Common myeloid progenitor, CD34-positive (primary cell): ENCODE results near the gene MAMLD1.

Experiments used
- CTCF ChIA-PET: fragments of 350-600 bp; sonication (Branson Sonifier 250); formaldehyde crosslinking; loops from one replicate; lab custom pipeline; 2021; ENCODE audit warnings: antibody characterized with exemption; lab: Charles Lee
- POLR2A ChIA-PET: fragments of 350-600 bp; sonication (Branson Sonifier 250); formaldehyde crosslinking; loops from one replicate; lab custom pipeline; 2021; ENCODE audit warnings: antibody characterized with exemption; lab: Charles Lee
- DNase-seq, 3 donors: peaks; one replicate each; pipeline versions ENCODE4 v3.0.0 to v3.0.0-alpha.2; 2013
- H3K27ac ChIP-seq, 2 experiments: 1 replicate in 1 of 2; 2 replicates in 1 of 2; pipeline ENCODE4 v1.7.0; 2013; ENCODE audit warnings: inconsistent platforms in 2 of 2, low read length in 2 of 2, mild to moderate bottlenecking in 2 of 2, low read depth in 1 of 2, moderate library complexity in 1 of 2; ENCODE audit not compliant: severe bottlenecking in 2 of 2, insufficient read depth in 1 of 2, poor library complexity in 1 of 2
- H3K27me3 ChIP-seq, 5 experiments: replicated peaks in 2 of 5; 1 replicate in 3 of 5; 2 replicates in 2 of 5; pipeline versions ENCODE4 v1.6.1 to v1.7.0; 2013; ENCODE audit warnings: low read length in 4 of 5, mild to moderate bottlenecking in 2 of 5, moderate library complexity in 2 of 5, inconsistent platforms in 1 of 5; ENCODE audit not compliant: insufficient read depth in 5 of 5, control insufficient read depth in 4 of 5
- H3K36me3 ChIP-seq, 4 experiments: 1 replicate in 2 of 4; 2 replicates in 2 of 4; pipeline versions ENCODE4 v1.6.1 to v1.7.0; 2013; ENCODE audit warnings: low read length in 3 of 4, control low read depth in 1 of 4, mild to moderate bottlenecking in 1 of 4; ENCODE audit not compliant: control insufficient read depth in 4 of 4, insufficient read depth in 4 of 4
- H3K4me1 ChIP-seq, 4 experiments: 1 replicate in 3 of 4; 2 replicates in 1 of 4; pipeline versions ENCODE4 v1.6.1 to v1.7.1; 2013; ENCODE audit warnings: low read length in 3 of 4, mild to moderate bottlenecking in 3 of 4, control low read depth in 1 of 4, inconsistent platforms in 1 of 4, moderate library complexity in 1 of 4; ENCODE audit not compliant: control insufficient read depth in 4 of 4, insufficient read depth in 4 of 4; ENCODE audit errors: control extremely low read depth in 1 of 4
- H3K4me3 ChIP-seq, 7 experiments: 1 replicate in 4 of 7; 2 replicates in 3 of 7; pipeline versions ENCODE4 v1.5.1 to v1.7.0; 2013; ENCODE audit warnings: mild to moderate bottlenecking in 7 of 7, low read length in 6 of 7, moderate library complexity in 6 of 7, inconsistent platforms in 2 of 7, low read depth in 2 of 7, control low read depth in 1 of 7; ENCODE audit not compliant: insufficient read depth in 4 of 7, control insufficient read depth in 1 of 7; ENCODE audit errors: extremely low read depth in 1 of 7
- H3K9me3 ChIP-seq, 5 experiments: 1 replicate in 4 of 5; 2 replicates in 1 of 5; pipeline versions ENCODE4 v1.6.1 to v1.7.1; 2013; ENCODE audit warnings: low read length in 4 of 5, mild to moderate bottlenecking in 2 of 5, inconsistent platforms in 1 of 5, low read depth in 1 of 5, moderate library complexity in 1 of 5; ENCODE audit not compliant: control insufficient read depth in 4 of 5, insufficient read depth in 2 of 5; ENCODE audit errors: control extremely low read depth in 1 of 5
- WGBS: methylation state at CpG from one replicate; pipeline ENCODE4 v1.1.5; 2013; ENCODE audit not compliant: insufficient coverage; 5-methylcytosine and 5-hydroxymethylcytosine counted together

Gene MAMLD1

GRCh38 chrX:150454508-150455214 is 91.5 kb downstream of the MAMLD1 start:
- Histone ChIP-seq H3K36me3 (no peaks in the 10 kb centered on the region), H3K4me1 (peaks cover 0 to 32% (median 6%) of the 10 kb centered on the region in 4 experiments), H3K4me3 (no peak overlapping the region), H3K9me3 (no peaks in the 10 kb centered on the region), H3K27me3 (peaks cover 0 to 3% (median 0%) of the 10 kb centered on the region in 5 experiments), H3K27ac (no peak overlapping the region)
- ChIA-PET CTCF (no interaction called here), POLR2A (no interaction called here)
- DNase-seq: no peak
- 86% methylated on average over 4 of the region's 5 CpGs for WGBS

DNA sequence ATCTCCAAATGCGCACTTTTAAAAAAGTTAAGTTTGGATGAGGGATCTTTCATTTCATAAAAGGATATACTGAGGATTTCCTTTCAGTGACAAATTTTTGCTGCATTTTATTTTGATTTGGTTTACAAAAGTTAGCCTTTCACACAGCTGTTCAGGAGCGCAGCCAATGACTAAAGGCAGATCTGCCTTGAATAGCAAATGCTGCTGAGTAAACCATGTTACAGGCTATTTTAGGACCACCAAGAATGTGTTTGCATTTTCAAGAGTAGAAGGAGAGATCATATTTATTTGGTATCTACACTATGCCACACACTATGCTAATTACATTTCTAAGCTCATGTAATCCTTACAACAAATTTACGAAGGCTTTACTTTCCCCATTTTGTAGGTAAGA is 92.1 kb downstream of the MAMLD1 start:
- WGBS: 95% methylated on average over 3 of the region's 3 CpGs
- Histone ChIP-seq H3K4me3 (no peak overlapping the region), H3K27me3 (peaks cover 0 to 3% (median 0%) of the 10 kb centered on the region in 5 experiments), H3K27ac (no peak overlapping the region), H3K36me3 (no peaks in the 10 kb centered on the region), H3K4me1 (peaks cover 0 to 31% (median 6%) of the 10 kb centered on the region in 4 experiments), H3K9me3 (no peaks in the 10 kb centered on the region)
- ChIA-PET POLR2A (no interaction called here), CTCF (no interaction called here)
- no peak for DNase-seq

DNA sequence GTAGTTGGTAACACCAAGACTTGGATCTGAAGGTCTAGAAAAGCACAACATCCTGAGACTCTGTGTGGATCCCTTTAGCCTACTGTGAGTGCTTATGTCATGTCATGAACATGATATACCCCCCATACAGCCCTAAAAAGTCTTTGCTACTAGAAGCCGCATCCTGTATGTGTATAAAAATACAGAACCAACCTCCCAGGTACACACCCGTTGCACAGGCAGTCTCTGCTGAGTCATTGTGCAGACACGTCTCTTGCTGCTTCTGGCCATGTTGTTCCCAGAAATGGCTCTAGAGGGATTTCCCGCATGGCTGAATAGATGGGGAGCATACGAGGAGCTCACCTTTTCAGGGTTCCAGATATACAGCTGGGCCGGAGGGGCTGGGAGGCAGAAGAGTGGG is 93.3 kb downstream of the MAMLD1 start:
- ChIA-PET CTCF (interaction anchor here (0.8 kb wide), 1 partner anchor 24 kb away, joined by 3 read pairs; no protein-coding TSS in a partner anchor), POLR2A (no interaction called here)
- Histone ChIP-seq H3K36me3 (no peaks in the 10 kb centered on the region), H3K27ac (no peak overlapping the region), H3K4me3 (no peak overlapping the region), H3K9me3 (no peaks in the 10 kb centered on the region), H3K4me1 (peaks cover 0 to 20% (median 5%) of the 10 kb centered on the region in 4 experiments), H3K27me3 (peaks cover 0 to 3% (median 0%) of the 10 kb centered on the region in 5 experiments)
- 52% methylated on average over 6 of the region's 6 CpGs for WGBS
- DNase-seq: peak in 2 of 3 donors; percentile 75 to 83

- no peaks in the 10 kb centered on the region for H3K9me3 ChIP-seq
- H3K4me1 ChIP-seq: peaks cover 0 to 18% (median 5%) of the 10 kb centered on the region in 4 experiments
- ChIA-PET POLR2A (interaction anchor here (0.6 kb wide), 1 partner anchor 212 kb away, joined by 3 read pairs; no protein-coding TSS in a partner anchor), CTCF (interaction anchor here (0.8 kb wide), 1 partner anchor 24 kb away, joined by 3 read pairs; no protein-coding TSS in a partner anchor)
- peaks cover 0 to 3% (median 0%) of the 10 kb centered on the region in 5 experiments for H3K27me3 ChIP-seq
- H3K27ac ChIP-seq: no peak overlapping the region
- H3K36me3 ChIP-seq: no peaks in the 10 kb centered on the region
- WGBS: 100% methylated on average over 1 of the region's 1 CpG
- H3K4me3 ChIP-seq: no peak overlapping the region
- no peak for DNase-seq
Measured at GRCh38 chrX:150456941-150457340, 93.8 kb downstream of the MAMLD1 start.

- Histone ChIP-seq H3K36me3 (no peaks in the 10 kb centered on the region), H3K4me1 (peaks cover 0 to 18% (median 5%) of the 10 kb centered on the region in 4 experiments), H3K27me3 (no peaks in the 10 kb centered on the region), H3K4me3 (no peak overlapping the region), H3K9me3 (no peaks in the 10 kb centered on the region), H3K27ac (no peak overlapping the region)
- CTCF ChIA-PET: no interaction called here
- POLR2A ChIA-PET: no interaction called here
- peak in 2 of 3 donors; percentile 67 to 76 for DNase-seq
Measured at GRCh38 chrX:150459196-150459595, 96.1 kb downstream of the MAMLD1 start.

DNA sequence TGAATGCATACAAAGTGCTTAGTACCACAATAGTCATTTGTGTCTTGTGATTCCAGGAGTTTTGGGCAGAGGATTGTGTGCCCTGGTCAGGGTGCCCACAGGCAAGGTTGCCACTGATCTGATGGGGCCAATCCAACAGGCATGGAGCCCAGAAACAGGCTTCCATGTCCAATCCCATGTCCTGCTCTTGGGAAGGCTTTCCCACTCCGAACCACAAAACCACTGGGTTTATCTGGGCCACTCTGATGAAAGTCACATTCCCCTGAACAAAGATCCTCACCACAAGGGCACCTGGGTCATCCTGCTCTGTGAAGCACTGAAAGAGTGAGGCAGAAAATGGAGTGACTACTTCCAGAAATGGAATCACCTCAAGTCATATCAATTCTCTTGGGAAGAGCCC is 96.9 kb downstream of the MAMLD1 start:
- H3K36me3 ChIP-seq: no peaks in the 10 kb centered on the region
- ChIA-PET CTCF (no interaction called here), POLR2A (no interaction called here)

GRCh38 chrX:150460781-150461180 is 97.7 kb downstream of the MAMLD1 start:
- POLR2A ChIA-PET: no interaction called here
- Histone ChIP-seq H3K9me3 (no peaks in the 10 kb centered on the region), H3K27ac (no peak overlapping the region), H3K36me3 (no peaks in the 10 kb centered on the region), H3K4me1 (peaks cover 0 to 18% (median 5%) of the 10 kb centered on the region in 4 experiments), H3K4me3 (no peak overlapping the region), H3K27me3 (no peaks in the 10 kb centered on the region)
- no peak for DNase-seq
- CTCF ChIA-PET: no interaction called here
- WGBS: 100% methylated on average over 3 of the region's 3 CpGs

More for the DNA sequence above, 96.9 kb downstream of the MAMLD1 start:
- H3K4me1 ChIP-seq: peaks cover 0 to 18% (median 5%) of the 10 kb centered on the region in 4 experiments
- H3K9me3 ChIP-seq: no peaks in the 10 kb centered on the region
- DNase-seq: no peak
- H3K27ac ChIP-seq: no peak overlapping the region
- H3K4me3 ChIP-seq: no peak overlapping the region
- WGBS: 100% methylated on average over 1 of the region's 1 CpG
- H3K27me3 ChIP-seq: no peaks in the 10 kb centered on the region
